SK-N-SH (cell line): ENCODE results near the gene PARVB. TPM values are rescaled to one million over a fixed set of nuclear protein-coding genes. Genes with fewer than 3 reads are reported as not detected.

Experiments
- CTCF ChIA-PET: fragments of 300-600, 350-600 bp; formaldehyde crosslinking; extraction: SDS; loops from one replicate; lab custom pipeline; 2021; lab: Yijun Ruan, JAX
- POLR2A ChIA-PET: fragments of 350-600 bp; sonication (Branson Sonifier 250); formaldehyde crosslinking; extraction: SDS; loops from one replicate; lab custom pipeline; 2020; ENCODE audit warnings: antibody characterized with exemption, inconsistent platforms; lab: Yijun Ruan, JAX
- DNase-seq: peaks from one replicate; pipeline ENCODE4 v3.0.0; 2012
- H2AFZ ChIP-seq: fragments of 200-600 bp; sonication (generic); 2 replicates; pipeline ENCODE4 v1.8.1; 2016; ENCODE audit warnings: antibody characterized with exemption, mild to moderate bottlenecking, low read depth
- H3F3A ChIP-seq: fragments of 200-600 bp; sonication (generic); replicated peaks from 2 replicates; pipeline ENCODE3; 2016; ENCODE audit warnings: antibody characterized with exemption, mild to moderate bottlenecking; ENCODE audit not compliant: insufficient read depth
- H3K27ac ChIP-seq, 2 experiments: fragments of 200-500 bp in 1 of 2; fragments of 200-600 bp in 1 of 2; sonication (Bioruptor generic) in 1 of 2; sonication (generic), shearing (Covaris generic) in 1 of 2; 2 replicates each; pipeline versions ENCODE4 v1.5.1 to v1.6.1; 2014 to 2016; ENCODE audit warnings: low read depth in 2 of 2, inconsistent platforms in 1 of 2, low read length in 1 of 2, mild to moderate bottlenecking in 1 of 2, mixed read lengths in 1 of 2
- H3K27me3 ChIP-seq: fragments of 200-600 bp; sonication (generic), shearing (Covaris generic); 2 replicates; pipeline ENCODE4 v1.6.1; 2016; ENCODE audit warnings: mixed run types; ENCODE audit not compliant: insufficient read depth
- H3K36me3 ChIP-seq, 2 experiments: fragments of 200-500 bp in 1 of 2; fragments of 200-600 bp in 1 of 2; sonication (Bioruptor generic) in 1 of 2; sonication (generic) in 1 of 2; replicated peaks in 1 of 2; 2 replicates each; pipeline versions ENCODE3 to v1.5.1; 2014 to 2016; ENCODE audit warnings: low read length in 1 of 2, mild to moderate bottlenecking in 1 of 2; ENCODE audit not compliant: insufficient read depth in 2 of 2, control insufficient read depth in 1 of 2
- H3K4me1 ChIP-seq, 2 experiments: fragments of 200-500 bp in 1 of 2; fragments of 200-600 bp in 1 of 2; sonication (Bioruptor generic) in 1 of 2; sonication (generic), shearing (Covaris generic) in 1 of 2; 2 replicates each; pipeline versions ENCODE4 v1.5.1 to v1.6.1; 2014 to 2016; ENCODE audit warnings: low read depth in 1 of 2, low read length in 1 of 2, mixed run types in 1 of 2; ENCODE audit not compliant: insufficient read depth in 2 of 2, control insufficient read depth in 1 of 2
- H3K4me2 ChIP-seq: fragments of 200-600 bp; sonication (generic), shearing (Covaris generic); 2 replicates; pipeline ENCODE4 v1.6.1; 2017; ENCODE audit warnings: mixed run types
- H3K4me3 ChIP-seq, 2 experiments: fragments of 200-500 bp in 1 of 2; fragments of 200-600 bp in 1 of 2; sonication (Bioruptor generic) in 1 of 2; sonication (generic), shearing (Covaris generic) in 1 of 2; 2 replicates each; pipeline versions ENCODE4 v1.5.1 to v1.8.1; 2014 to 2016; ENCODE audit warnings: low read depth in 2 of 2, inconsistent platforms in 1 of 2, low read length in 1 of 2, mild to moderate bottlenecking in 1 of 2, mixed read lengths in 1 of 2, moderate library complexity in 1 of 2
- H3K79me2 ChIP-seq: fragments of 200-600 bp; sonication (generic); 2 replicates; pipeline ENCODE4 v1.8.1; 2017; ENCODE audit warnings: mild to moderate bottlenecking; ENCODE audit not compliant: insufficient read depth
- H3K9ac ChIP-seq: fragments of 200-600 bp; sonication (generic); 2 replicates; pipeline ENCODE4 v1.6.1; 2017; ENCODE audit warnings: mixed run types
- H3K9me2 ChIP-seq: fragments of 200-600 bp; sonication (generic); 2 replicates; pipeline ENCODE4 v1.6.1; 2017; ENCODE audit warnings: mixed run types
- H3K9me3 ChIP-seq: fragments of 200-600 bp; sonication (generic); 2 replicates; pipeline ENCODE4 v1.6.1; 2017; ENCODE audit warnings: mixed run types, mild to moderate bottlenecking, moderate library complexity
- H4K20me1 ChIP-seq: fragments of 200-600 bp; sonication (generic); 2 replicates; pipeline ENCODE4 v1.6.1; 2017; ENCODE audit warnings: mild to moderate bottlenecking, mixed run types; ENCODE audit not compliant: insufficient read depth
- ELF1 ChIP-seq: IDR thresholded peaks from 2 replicates; pipeline ENCODE4 v1.4.0; 2012
- EP300 ChIP-seq, 2 experiments: IDR thresholded peaks; 2 replicates each; pipeline versions ENCODE4 v1.4.0 to v1.6.1; 2012; ENCODE audit warnings: borderline replicate concordance in 1 of 2, low read depth in 1 of 2, low read length in 1 of 2
- GABPA ChIP-seq: IDR thresholded peaks from 2 replicates; pipeline ENCODE4 v1.4.0; 2012; ENCODE audit warnings: low read depth, mild to moderate bottlenecking
- NFIC ChIP-seq: IDR thresholded peaks from 2 replicates; pipeline ENCODE4 v1.4.0; 2012; ENCODE audit warnings: borderline replicate concordance
- REST ChIP-seq: IDR thresholded peaks from 2 replicates; pipeline ENCODE4 v1.6.1; 2012; ENCODE audit warnings: mild to moderate bottlenecking, low read depth, low read length, moderate library complexity
- SMC3 ChIP-seq: IDR thresholded peaks from 2 replicates; pipeline ENCODE4 v1.6.1; 2012; ENCODE audit warnings: low read depth, low read length, improper control_type of control experiment
- TCF12 ChIP-seq: IDR thresholded peaks from 2 replicates; pipeline ENCODE4 v1.4.0; 2012
- WGBS: methylation state at CpG from one replicate; pipeline ENCODE4 v1.1.6; 2017; ENCODE audit warnings: low lambda C conversion rate; 5-methylcytosine and 5-hydroxymethylcytosine counted together
- polyA plus RNA-seq, 3 experiments: library from polyadenylated mRNA; depleted of rRNA; stranded (reverse); fragments of >200 nt; gene quantifications; 2 replicates each; pipeline ENCODE4 v1.2.3, GENCODE V29; 2012
- TF ChIP-seq, protein P1 (sequence below): IDR thresholded peaks from 2 replicates; pipeline ENCODE4 v1.4.0; 2012; ENCODE audit warnings: low read depth, borderline replicate concordance

The PARVB gene
- polyA plus RNA-seq, 1 of the 3 experiments (the other 2 are of a cell fraction), result 87.8 TPM

DNA sequence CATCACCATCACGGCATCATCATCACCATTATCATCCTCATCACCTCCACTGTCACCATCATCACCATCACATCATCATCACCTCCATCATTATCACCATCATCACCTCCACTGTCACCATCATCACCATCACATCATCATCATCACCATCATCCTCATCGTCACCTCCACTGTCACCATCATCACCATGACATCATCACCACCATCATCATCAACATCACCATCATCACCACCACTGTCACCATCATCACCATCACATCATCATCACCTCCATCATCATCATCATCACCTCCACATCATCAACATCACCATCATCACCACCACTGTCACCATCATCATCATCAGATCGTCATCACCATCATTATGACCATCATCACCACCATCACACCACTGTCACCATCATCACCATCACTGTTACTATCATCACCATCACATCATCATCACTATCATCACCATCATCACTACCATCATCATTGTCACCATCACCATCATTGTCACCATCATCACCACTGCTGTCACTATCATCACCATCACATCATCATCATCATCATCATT lies 189.5 kb downstream of the PARVB start (continued):
- TF ChIP-seq REST, result no peak
- TF ChIP-seq, protein P1, sequence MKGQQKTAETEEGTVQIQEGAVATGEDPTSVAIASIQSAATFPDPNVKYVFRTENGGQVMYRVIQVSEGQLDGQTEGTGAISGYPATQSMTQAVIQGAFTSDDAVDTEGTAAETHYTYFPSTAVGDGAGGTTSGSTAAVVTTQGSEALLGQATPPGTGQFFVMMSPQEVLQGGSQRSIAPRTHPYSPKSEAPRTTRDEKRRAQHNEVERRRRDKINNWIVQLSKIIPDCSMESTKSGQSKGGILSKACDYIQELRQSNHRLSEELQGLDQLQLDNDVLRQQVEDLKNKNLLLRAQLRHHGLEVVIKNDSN, result no peak

DNA sequence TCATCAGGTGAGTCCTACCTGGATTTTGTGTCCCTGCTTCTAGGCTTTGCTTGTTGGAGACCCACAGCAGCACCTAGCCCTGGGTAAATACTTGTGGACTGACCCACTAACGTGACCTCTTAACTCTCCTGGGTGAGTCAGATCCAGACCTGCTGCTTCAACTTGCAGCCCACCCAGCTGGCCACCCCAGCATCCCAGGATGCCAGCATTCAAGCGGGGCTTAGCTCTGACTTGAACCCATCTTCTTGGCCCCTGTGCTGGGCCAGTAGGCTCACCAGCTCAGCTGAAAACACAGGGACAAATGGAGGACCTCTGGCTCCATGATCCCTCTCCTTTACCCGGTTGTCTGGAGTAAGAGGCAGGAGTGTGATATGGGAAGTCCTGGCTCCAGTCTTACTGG lies 190.1 kb downstream of the PARVB start:
- no peak overlapping the region for H3K9ac ChIP-seq
- no peaks in the 10 kb centered on the region for H3K9me3 ChIP-seq
- no peak overlapping the region for H3K27ac ChIP-seq
- no peak overlapping the region for H3K4me2 ChIP-seq
- POLR2A ChIA-PET, result no interaction called here
- H3K36me3 ChIP-seq, result no peaks in the 10 kb centered on the region
- H4K20me1 ChIP-seq, result no peaks in the 10 kb centered on the region
- H3K27me3 ChIP-seq, result no peaks in the 10 kb centered on the region; the same call in 1 of the 2 replicates
- CTCF ChIA-PET, result interaction anchor here (0.6 kb wide), 1 partner anchor 103 kb away, joined by 3 read pairs; no protein-coding TSS in a partner anchor
- no peak for DNase-seq
- H2AFZ ChIP-seq, result no peak overlapping the region
- no peaks in the 10 kb centered on the region for H3K79me2 ChIP-seq
- TF ChIP-seq SMC3, result no peak
- no peak for TF ChIP-seq EP300 (IDR thresholded peaks at IDR 0.05; ENCODE audit: borderline replicate concordance in 1 of 2, low read depth in 1 of 2, low read length in 1 of 2)
- TF ChIP-seq ELF1, result no peak
- no peak for TF ChIP-seq TCF12
- TF ChIP-seq GABPA, result no peak
- no peak for TF ChIP-seq NFIC
- TF ChIP-seq REST, result no peak
- no peak overlapping the region for H3K4me3 ChIP-seq
- H3K9me2 ChIP-seq, result no peaks in the 10 kb centered on the region
- no peaks in the 10 kb centered on the region; a peak in 1 of 4 replicates for H3K4me1 ChIP-seq
- H3F3A ChIP-seq, result no peaks in the 10 kb centered on the region
- 42% methylated on average over 3 of the region's 3 CpGs for WGBS
